NCI-H1436 treated with DMSO at 0.1 percent for 48 hours (cell line): ENCODE results near the gene SLC19A1.
"Not testable (repeated sequence)": the region's sequence is repeated elsewhere in the genome, so short reads cannot be mapped to it uniquely, and the experiment has no call there.

ENCODE experiments used
- DNase-seq: peaks from one replicate; lab custom pipeline; 2025; lab: John Stamatoyannopoulos, UW

SLC19A1 gene

DNA sequence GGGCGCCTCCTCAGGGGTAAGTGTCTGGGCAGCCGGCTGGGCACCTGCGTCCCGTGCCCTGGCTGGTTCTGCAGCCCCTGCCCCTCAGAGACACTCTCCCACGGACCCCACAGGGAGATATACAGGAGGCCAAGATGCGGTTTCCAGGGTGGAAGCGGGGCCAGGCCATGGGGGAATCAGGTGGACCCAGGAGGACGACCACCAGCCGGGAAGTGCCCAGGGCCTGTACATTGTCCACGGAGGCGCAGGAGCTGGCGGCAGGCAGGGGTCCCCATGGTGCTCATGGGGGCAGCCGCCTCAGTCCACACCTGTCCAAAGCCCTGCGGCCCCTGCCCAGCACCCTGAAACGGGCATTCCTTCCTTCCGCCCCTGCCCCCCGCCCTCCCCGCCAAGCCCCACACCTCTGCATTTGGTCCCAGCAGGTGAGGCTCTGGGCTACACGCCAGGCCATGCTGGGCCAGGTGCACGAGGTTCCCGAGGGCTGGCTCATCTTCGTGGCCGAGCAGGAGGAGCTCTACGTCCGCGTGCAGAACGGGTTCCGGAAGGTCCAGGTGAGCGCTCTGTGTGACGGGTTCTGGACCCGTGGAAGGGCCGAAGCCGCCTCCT is 36.7 kb downstream of the SLC19A1 start:
- no peak for DNase-seq

DNA sequence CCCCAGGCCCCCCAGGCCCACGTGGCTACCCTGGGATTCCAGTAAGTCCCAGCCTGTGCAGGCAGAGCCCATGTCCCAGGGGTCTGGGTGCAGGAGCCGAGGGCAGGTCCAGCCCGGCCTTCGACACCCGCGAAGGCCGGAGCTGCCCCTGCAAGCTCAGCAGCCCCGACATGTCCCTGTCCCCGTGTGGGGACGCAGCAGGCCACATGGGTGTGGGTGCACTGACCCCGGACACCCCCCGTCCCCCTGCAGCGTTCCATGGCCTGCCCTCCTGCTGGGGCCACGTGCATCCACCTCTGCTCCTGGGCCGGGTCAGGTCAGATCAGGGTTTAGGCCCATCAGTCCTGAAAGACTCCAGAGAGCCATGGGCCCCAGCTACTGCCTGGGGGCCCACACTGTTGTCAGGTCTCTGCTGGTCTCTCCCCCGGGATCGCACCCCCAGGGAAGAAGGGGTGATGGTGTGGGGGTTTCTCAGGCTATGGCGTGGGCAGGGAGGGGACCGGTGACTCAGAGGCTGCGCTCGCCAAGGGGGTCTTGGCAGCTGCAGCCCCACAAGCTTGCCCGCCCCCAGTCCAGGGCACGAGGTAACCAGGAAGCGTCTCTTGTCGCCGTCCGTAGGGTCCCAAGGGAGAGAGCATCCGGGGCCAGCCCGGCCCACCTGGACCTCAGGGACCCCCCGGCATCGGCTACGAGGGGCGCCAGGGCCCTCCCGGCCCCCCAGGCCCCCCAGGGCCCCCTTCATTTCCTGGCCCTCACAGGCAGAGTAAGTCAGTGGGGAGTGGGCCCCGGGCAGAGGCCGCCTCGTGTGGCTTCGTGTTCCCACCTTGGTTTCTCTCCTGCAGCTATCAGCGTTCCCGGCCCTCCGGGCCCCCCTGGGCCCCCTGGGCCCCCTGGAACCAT is 37.5 kb downstream of the SLC19A1 start:
- no peak for DNase-seq

DNA sequence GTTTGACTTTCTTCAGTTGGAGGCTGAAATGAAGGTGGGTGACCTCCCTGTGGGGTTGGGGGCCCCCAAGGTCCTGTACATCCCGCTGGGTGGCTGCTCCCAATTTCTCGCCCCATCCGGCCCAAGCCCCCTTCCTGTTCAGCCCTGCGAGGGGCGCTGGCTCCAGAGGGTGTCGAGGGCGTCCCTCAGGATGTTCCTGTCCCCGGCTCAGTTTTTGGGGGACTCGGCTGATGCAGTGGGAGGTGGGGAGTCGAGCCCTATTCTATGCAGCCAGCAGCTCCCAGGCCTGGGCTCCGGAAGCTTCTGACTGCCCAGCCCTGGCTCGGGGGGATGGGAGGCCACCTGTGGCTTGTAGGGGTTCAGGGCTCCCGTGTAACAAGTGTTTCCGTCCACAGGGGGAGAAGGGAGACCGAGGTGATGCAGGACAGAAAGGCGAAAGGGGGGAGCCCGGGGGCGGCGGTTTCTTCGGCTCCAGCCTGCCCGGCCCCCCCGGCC is 38.2 kb downstream of the SLC19A1 start:
- DNase-seq = no peak

DNA sequence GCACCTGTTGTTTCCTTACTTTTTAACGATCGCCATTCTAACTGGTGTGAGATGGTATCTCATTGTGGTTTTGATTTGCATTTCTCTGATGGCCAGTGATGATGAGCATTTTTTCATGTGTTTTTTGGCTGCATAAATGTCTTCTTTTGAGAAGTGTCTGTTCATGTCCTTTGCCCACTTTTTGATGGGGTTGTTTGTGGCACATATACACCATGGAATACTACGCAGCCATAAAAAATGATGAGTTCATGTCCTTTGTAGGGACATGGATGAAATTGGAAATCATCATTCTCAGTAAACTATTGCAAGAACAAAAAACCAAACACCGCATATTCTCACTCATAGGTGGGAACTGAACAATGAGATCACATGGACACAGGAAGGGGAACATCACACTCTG is 39.0 kb downstream of the SLC19A1 start:
- DNase-seq = not testable (repeated sequence)

DNA sequence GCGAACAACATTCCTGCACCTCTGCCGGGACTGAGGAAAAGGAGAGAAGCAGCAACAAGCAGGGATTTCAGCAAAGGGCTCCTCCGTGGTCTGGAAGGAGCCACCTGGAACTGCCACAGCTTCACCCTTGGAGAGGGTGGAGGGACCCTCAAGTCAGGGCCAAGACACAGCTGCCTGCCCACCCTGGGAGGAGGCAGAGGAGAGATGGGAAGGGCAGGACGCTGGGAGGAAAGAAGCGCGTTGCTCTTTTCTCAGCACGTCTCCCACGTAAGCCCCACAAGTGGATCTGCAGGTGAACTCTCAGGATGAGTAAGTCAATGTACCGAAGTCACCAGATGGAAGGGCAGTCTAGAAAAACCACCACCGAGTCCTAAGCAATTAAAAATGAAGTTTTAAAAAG is 39.6 kb downstream of the SLC19A1 start:
- no peak for DNase-seq

DNA sequence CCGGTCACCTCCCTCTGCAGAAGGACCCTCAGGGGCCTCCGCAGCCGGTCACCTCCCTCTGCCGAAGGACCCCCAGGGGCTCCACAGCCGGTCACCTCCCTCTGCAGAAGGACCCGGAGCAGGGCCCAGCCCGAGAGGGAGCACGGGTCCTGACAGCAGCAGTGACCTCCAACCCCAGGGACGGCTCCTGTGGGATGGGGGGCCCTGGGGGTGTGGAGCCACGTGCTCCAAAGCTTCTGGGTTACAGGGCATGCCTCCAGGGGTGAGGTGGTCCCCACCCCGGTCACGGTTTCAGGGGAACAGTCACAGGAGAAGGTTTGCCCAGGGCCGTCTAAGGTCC is 40.3 kb downstream of the SLC19A1 start:
- no peak for DNase-seq

DNA sequence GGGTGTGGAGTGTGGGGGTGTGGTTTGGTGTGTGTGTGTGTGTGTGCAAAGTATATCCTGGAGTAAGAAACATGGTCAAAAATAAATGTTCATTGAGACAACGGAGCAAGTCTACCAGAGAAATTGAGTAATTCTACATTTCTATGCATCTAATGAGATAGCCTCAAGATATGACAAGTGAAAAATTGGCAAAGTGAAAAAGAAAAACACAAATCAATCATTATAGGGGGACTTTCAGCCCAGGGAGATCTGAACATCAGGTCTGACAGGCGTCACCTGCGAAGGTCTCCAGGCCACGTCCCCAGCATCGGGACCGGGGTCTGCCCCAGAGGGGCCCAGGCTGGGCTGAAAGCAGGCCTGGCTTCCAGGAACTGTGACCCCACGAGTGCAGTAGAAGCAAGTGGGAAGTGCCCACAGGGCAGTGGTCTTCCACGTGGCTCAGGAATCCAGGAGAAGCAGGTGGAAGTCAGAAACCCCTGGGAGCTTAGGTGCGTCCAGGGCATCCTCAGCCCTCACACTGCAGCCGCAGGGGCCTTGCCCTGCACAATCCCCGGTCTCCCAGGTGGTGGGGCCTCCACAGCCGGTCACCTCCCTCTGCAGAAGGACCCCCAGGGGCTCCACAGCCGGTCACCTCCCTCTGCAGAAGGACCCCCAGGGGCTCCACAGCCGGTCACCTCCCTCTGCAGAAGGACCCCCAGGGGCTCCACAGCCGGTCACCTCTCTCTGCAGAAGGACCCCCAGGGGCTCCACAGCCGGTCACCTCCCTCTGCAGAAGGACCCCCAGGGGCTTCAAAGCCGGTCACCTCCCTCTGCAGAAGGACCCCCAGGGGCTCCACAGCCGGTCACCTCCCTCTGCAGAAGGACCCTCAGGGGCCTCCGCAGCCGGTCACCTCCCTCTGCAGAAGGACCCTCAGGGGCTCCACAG is 40.9 kb downstream of the SLC19A1 start:
- not testable (repeated sequence) for DNase-seq

DNA sequence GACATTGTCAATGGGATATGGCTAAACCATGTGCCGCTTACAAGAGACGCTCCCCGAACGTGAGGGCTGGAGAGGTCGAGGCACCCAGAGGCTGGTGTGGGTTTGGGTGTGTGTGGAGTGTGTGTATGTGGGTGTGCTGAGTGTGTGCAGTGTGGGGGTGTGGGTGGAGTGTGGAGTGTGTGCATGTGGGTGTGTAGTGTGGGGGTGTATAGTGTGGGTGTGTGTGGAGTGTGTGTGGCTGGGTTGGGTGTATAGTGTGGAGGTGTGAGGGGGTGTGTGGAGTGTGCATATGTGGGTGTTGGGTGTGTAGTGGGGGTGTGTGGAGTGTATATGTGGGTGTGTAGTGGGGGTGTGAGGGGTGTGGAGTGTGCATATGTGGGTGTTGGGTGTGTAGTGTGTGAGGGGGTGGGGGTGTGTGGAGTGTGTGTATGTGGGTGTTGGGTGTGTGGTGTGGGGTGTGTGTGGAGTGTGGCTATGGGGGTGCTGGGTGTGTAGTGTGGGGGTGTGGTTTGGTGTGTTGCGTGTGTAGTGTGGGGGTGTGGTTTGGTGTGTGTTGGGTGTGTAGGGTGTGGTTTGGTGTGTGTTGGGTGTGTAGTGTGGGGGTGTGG is 42.2 kb downstream of the SLC19A1 start:
- no peak for DNase-seq

DNA sequence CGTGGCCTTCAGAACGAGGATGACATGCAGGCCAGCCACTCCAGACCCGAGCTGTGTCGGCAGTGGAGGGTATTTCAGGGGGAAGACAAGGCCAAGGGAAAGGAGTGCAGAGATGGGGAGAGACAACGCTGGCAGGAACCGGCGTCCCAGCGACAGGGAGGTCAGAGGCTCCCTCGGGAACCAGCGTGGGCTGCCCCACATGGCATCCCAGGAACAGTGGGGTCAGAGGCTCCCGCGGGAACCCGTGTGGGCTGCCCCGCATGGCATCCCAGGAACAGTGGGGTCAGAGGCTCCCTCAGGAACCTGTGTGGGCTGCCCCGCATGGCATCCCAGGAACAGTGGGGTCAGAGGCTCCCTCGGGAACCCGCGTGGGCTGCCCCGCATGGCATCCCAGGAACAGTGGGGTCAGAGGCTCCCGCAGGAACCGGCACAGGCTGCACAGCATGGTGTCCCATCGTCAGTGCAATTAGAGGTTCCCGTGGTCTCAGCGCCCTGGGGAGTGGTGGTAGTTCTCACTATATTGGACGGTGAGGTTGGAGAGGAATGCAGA is 43.0 kb downstream of the SLC19A1 start:
- DNase-seq = no peak

DNA sequence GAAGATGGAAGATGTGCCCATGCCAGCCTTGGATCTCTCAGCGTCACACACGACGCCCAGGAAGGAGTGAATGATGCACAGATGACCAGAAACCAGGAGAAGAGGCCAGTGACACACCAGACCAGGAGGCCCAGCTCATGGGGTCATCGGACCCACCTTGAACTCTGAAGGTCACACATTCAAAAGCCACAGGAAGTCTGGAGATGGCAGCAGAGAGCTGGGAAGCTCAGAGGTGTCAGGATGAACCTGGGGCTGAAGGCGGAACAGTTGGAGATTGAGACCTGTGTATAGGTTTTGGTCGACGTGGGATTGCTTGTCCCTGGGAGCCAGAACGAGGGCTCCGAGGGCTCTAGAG is 43.6 kb downstream of the SLC19A1 start:
- no peak for DNase-seq

DNA sequence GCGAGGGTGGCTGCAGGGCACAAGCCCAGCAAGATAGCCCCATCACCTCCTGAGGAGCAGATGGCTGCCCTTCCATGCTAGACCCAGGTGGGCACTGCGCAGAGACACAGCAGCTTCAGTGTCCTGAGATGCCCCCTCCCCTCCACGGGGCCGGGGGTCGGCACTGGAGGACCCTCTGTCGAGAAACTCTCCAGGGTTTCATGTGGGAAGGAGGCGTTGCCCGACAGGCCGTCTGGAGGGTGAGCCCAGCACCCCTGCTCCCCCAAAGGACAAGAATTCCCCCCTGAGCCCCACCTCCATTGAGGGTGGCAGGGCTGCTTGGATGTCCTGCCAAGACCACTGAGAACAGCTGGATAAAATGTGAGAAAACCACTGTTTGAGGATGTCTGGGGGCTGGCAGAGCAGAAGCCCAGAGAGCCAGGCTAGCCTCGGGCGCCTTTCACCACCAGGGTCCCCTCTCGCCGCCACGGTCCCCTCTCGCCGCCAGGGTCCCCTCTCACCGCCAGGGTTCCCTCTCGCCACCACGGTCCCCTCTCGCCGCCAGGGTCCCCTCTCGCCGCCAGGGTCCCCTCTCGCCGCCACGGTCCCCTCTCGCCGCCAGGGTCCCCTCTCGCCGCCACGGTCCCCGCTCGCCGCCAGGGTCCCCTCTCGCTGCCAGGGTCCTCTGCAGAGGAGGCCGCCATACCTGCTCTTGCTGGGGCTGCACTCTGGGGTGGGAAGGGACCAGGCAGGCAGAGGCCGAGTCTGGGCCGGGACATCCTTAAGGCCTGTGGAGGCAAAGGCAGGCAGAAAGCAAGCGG is 44.2 kb downstream of the SLC19A1 start:
- DNase-seq = no peak

DNA sequence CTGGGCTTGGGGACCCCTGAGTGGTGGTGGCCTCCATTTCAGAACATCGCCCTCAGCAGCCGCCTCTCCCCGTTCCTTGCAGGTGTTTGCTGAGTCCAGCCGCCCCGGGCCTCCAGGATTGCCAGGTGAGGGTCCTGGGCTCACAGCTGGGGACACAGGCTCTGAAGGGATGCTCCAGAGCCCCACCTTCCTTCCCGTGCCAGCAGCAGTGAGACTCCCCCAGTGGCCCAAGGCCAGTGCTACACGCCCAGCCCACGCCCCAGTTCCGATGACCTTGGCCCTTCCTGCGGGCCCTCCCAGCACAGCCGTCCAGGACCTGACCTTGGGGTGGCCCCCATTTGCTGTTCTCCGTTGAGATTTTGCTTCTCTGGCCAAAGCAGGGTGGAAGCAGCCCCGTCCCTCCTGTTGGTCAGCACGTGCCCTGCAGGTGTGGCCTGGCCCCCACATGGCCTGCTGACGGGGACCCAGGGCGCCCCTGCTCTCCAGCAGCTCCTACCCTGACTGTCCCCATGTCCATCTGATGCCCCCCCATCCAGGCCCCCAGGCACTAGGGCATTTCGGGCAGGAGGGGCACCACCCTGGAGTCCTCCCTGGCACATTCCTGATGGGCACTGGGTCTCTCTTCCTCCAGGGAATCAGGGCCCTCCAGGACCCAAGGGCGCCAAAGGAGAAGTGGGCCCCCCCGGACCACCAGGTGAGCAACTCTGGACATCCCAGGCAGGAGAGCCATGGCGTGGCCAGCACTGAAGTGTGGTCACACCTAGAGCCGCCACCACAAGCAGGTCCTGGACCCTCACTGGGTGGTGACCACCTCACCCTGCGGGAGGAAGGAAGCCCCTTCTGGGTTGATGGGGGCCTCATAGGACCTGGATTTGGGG is 45.0 kb downstream of the SLC19A1 start:
- DNase-seq = no peak

DNA sequence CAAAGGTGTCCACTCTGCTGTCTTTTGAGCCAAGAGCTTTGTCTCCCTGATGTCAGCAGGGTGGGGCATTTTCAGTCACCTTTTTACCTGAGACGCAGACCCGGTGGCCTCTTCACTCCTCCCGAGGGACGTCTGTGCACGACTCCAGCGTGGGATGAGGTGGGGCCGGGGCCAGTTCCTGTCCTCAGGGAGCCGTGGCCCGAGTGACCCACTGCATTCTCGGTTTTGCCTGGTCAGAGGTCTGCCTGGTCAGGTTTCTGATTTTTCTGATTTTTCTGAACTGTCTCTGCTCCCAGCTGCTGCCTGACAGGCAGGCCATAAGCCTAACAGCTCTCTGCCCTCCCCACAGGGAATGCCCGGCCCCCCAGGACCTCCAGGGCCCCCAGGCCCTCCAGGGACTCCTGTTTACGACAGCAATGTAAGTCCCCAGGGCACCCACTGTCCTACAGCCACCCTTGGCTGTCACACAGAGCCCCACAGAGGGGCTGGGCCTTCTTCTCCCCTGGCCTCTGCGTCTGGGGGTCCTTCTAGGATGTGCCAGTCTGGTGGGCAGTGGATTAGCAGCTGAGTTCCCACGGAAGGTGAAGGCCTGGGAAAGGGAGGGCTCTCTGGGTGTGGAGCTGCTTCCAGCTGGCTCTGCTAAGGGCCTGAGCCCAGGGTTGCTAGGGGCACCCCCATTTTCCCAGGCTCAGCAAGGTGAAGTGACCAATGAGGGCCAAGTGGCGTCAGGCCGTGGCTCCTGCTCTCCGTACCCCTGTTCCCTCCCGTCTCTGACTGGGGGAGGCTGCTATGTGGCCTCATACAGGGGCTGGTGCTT is 45.9 kb downstream of the SLC19A1 start:
- no peak for DNase-seq

DNA sequence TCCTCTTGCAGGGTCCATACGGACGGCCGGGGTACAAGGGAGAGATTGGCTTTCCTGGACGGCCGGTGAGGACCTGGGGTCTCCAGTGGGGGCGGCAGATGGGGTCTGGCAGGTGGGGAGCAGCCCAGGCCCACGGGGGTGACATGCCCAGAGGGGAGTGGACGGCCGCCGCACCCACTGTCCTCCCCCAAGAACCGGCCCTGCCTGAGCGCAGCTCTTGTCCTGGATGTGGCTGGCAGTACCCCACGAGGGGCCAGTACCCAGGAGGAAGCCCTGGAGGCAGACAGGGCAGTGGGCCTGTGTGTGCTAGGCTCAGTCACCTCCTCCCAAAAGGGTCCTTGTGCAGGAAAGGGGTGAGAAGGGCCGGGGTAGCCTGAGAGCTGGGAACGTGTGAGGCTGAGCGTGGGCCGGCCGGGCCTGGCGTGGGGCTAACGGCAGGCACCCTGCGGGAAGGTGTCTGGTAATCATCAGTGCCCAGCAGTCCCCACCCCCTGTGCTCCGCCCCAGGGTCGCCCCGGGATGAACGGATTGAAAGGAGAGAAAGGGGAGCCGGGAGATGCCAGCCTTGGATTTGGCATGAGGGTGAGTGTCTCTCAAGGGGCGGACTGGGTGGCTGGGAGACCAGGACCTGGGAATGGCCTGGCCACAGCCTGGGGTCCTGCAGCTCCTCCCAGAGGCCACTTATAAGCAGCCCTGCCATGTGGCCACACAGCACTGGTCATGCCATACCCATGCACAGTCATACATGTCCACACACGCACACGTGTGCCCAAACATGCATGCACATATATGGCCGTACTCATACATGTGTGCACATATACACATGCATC is 47.2 kb downstream of the SLC19A1 start:
- no peak for DNase-seq

DNA sequence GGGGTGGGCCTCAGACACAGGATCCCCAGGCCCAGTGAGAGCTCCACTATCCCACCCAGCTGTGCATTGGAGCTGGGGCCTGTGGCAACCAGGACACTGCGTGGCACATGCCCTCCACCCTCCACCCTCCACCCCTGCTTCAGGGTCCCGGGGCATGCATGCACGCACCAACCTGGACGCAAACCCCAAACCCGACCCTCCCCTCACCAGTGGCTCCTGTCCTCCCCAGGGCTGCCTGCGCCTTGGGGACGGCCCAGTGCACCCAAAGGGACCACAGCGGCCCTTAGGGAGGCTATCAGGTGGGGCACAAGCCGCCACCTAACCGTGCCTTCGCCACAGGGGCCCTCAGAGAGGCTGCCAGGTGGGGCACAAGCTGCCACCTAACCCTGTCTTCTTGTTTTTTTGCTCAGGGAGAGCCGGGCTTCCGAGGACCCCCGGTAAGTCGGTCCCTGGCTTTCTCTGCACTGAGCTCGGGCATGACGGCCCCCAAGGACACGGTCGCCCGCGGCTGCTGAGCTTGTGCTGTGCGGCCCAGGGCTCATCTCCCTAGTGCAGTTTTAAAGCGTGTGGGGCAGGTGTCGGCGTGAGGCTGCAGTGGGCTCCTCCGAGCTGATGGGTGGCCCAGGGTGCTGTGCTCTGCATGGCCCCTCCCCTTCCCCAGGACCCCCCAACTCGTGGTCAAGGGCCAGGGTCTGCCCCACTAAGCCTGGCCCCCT is 47.9 kb downstream of the SLC19A1 start:
- DNase-seq = no peak

DNA sequence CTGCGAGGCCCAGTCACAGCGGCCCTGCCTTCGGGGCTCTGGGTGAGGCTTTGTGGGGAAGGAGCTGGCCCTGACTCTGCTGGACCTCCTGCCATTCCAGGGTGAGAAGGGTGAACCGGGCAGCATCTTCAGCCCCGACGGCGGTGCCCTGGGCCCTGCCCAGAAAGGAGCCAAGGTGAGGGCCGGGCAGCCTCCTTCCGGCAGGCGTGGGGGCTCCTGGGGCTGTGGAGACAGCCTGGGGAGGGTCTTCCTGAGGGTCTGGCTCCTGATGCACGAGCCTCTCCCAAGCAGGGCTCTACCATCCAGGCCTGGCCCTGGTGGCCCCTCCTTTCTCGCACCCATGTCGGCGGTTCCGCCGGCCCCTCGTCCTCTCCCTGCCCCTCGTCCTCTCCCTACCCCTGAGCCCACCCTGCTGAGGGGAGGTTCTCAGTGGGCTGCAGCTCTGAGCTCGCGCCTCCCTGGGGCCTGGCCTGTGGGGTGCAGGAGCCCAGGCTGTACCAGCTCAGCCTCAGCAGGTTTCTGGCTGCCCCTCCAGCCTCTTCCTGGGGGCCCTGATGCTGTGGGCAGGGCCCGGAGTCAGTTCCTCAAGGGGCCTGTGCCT is 48.7 kb downstream of the SLC19A1 start:
- DNase-seq = no peak

DNA sequence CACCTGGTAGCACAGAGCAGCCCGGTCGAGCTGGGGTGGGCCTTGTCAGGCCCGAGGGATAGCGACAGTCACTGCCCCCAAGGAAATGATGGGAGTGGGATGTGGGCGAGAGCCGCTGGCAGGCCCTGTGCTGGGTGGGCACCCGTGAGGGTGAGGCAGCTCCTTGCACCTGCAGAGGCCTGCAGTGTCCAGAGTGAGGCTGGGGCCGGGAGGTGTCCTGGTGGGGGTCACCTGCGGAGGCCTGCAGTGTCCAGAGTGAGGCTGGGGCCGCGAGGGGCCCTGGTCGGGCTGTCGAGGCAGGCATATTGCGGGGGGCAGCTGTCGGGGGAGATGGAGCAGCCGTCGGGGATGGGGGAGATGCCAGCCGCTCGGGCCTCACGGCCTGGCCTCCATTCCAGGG is 49.5 kb downstream of the SLC19A1 start:
- DNase-seq = no peak
